22Rv1 (cell line): ENCODE data around the gene MRPS33.

Experiments
- CTCF ChIP-seq: fragments of 450-650 bp; IDR thresholded peaks from 2 replicates; pipeline ENCODE4 v1.5.1; 2017; ENCODE audit warnings: mild to moderate bottlenecking
- ZFX ChIP-seq: fragments of 450-650 bp; IDR thresholded peaks from 2 replicates; pipeline ENCODE4 v1.6.1; 2017; ENCODE audit warnings: antibody characterized with exemption, borderline replicate concordance

- TF ChIP-seq CTCF (no peak), ZFX (no peak)
Observed at GRCh38 chr7:141053626-141054025, 38.9 kb upstream of the MRPS33 start.
